Activated T-cell treated with anti-CD3 and anti-CD28 coated beads, Interleukin-2, amount 50 U/mL, for 48 hours (primary cell): ENCODE measurements around the gene LTBP1.

Experiments
- DNase-seq, 2 experiments: peaks; one replicate each; pipeline ENCODE4 v3.0.0-alpha.2; 2020

LTBP1 gene

GRCh38 chr2:33448220-33448899 lies 501.6 kb downstream of the LTBP1 start:
- DNase-seq, result no peak
